Naive thymus-derived CD8-positive, alpha-beta T cell (primary cell): ENCODE measurements around the gene SCGB2A2. TPM values are rescaled to one million over a fixed set of nuclear protein-coding genes. Genes with fewer than 3 reads are reported as not detected.
A peak's percentile ranks its signal among the peaks of the same experiment; 100 is the strongest.

Experiments used
- ATAC-seq, 2 donors: fragments of 150-1000 bp; cut with Tn5 transposase in 1 of 2; sonication (Bioruptor Pico), chemical (Tn5 transposase) in 1 of 2; 1 replicate in 1 of 2; 2 replicates in 1 of 2; pipeline ENCODE4 v1.10.0; 2021; ENCODE audit warnings: mild to moderate bottlenecking in 2 of 2, moderate library complexity in 2 of 2
- POLR2A ChIA-PET: fragments of 350-600 bp; sonication (Branson Sonifier 250); formaldehyde crosslinking; loops from one replicate; lab custom pipeline; 2021; ENCODE audit warnings: antibody characterized with exemption; lab: Charles Lee
- DNase-seq, 10 donors: peaks; one replicate each; pipeline versions ENCODE4 v3.0.0 to v3.0.0-alpha.2; 2020 to 2022
- H3K27ac Mint-ChIP-seq, 10 donors: one replicate each; pipeline ENCODE4 v1.8.0; 2020 to 2022; ENCODE audit warnings: mild to moderate bottlenecking in 10 of 10, mixed read lengths in 10 of 10, moderate library complexity in 4 of 10, inconsistent platforms in 1 of 10
- H3K27me3 Mint-ChIP-seq, 5 donors: one replicate each; pipeline ENCODE4 v1.8.0; 2021 to 2022; ENCODE audit warnings: mixed read lengths in 5 of 5
- H3K36me3 Mint-ChIP-seq, 3 donors: one replicate each; pipeline ENCODE4 v1.8.0; 2020 to 2022; ENCODE audit warnings: mixed read lengths in 3 of 3, mild to moderate bottlenecking in 2 of 3, inconsistent platforms in 1 of 3
- H3K4me1 Mint-ChIP-seq, 4 donors: one replicate each; pipeline ENCODE4 v1.8.0; 2021 to 2022; ENCODE audit warnings: mixed read lengths in 4 of 4
- H3K4me3 Mint-ChIP-seq, 10 donors: one replicate each; pipeline ENCODE4 v1.8.0; 2020 to 2022; ENCODE audit warnings: mild to moderate bottlenecking in 10 of 10, mixed read lengths in 10 of 10, moderate library complexity in 6 of 10, inconsistent platforms in 1 of 10
- H3K9me3 Mint-ChIP-seq, 9 donors: one replicate each; pipeline ENCODE4 v1.8.0; 2020 to 2022; ENCODE audit warnings: mixed read lengths in 9 of 9, mild to moderate bottlenecking in 3 of 9, inconsistent platforms in 1 of 9, moderate library complexity in 1 of 9
- polyA plus RNA-seq, 3 donors: library from polyadenylated mRNA; unstranded; fragments of 300-500 nt; fragmentation: Illumina TruSeq; gene quantifications; one replicate each; pipeline ENCODE4 v1.2.3, GENCODE V29; 2021
- total RNA-seq, 8 experiments: library from RNA in 2 of 8; stranded (reverse) in 2 of 8; gene quantifications; one replicate each; pipeline ENCODE4 v1.2.3 and lab custom pipeline; 2021 to 2026

Gene SCGB2A2
- not detected for total RNA-seq
- polyA plus RNA-seq: not detected
- total RNA-seq (lab: John Stamatoyannopoulos, UW): 0 reads per million in 6 experiments

DNA sequence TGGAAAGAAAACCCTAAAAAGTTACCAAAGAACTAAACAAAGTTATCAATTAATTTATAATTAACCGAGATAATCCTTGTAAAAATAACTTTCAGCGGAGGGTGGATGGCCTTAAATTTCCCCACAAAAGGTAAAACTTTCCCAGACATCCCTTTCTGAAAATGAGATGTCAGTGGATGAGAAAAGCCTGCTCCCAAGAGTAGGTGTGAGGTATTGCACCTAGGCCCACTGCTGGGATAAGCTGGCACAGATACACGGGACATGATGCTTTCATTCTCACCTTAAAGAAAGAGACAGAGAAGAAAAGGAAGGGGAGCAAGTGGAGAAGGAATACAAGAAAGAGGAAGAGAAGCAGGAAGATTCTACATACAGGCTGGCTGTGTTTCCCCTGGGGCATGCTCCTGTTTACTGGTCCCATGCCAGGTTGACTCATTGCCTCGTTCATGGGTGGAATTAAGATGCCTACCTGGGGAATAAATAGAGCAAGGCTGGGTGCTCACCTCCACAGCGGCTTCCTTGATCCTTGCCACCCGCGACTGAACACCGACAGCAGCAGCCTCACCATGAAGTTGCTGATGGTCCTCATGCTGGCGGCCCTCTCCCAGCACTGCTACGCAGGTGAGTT, at the start of gene SCGB2A2:
Gene SCGB2A2, plus strand, starts transcription at position 505 of the 625 bp plus-strand sequence. Its CDS starts 59 bp downstream, at position 564.
- no peak within 1 kb of the TSS for H3K4me3 Mint-ChIP-seq
- H3K9me3 Mint-ChIP-seq: no peaks in the 10 kb centered on the region
- H3K4me1 Mint-ChIP-seq: no peaks in the 10 kb centered on the region
- peaks cover 7 to 24% (median 19%) of the 10 kb centered on the region in 5 donors for H3K27me3 Mint-ChIP-seq
- POLR2A ChIA-PET: no interaction called here
- H3K27ac Mint-ChIP-seq: no peak within 1 kb of the TSS
- ATAC-seq: no peak
- no peaks in the 10 kb centered on the region for H3K36me3 Mint-ChIP-seq
- DNase-seq: no peak

DNA sequence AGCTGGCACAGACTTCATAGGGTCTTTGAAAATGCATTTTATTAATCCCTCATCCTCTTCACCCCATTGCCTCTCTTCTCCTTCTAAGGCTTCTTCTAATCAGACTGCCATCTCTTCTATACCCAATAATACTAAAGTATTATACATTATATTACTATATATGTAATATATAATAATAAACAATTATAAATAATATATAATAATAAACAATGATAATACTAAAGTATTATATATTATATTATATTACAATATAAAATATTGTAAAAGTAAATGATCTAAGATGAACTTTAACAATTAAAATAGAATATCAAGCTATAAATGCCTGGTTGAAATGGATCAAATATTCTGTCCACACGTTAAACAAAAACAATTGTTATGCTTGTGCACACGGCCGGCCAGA, 48.5 kb upstream of the SCGB2A2 start:
- Mint-ChIP-seq H3K27me3 (peaks cover 0 to 18% (median 8%) of the 10 kb centered on the region in 5 donors), H3K4me3 (no peak overlapping the region), H3K27ac (no peak overlapping the region), H3K9me3 (peaks cover 4 to 58% (median 40%) of the 10 kb centered on the region in 9 donors), H3K4me1 (no peaks in the 10 kb centered on the region), H3K36me3 (peaks cover 0 to 29% (median 9%) of the 10 kb centered on the region in 3 donors)
- DNase-seq (no peak), ATAC-seq (no peak)
- POLR2A ChIA-PET: no interaction called here

DNA sequence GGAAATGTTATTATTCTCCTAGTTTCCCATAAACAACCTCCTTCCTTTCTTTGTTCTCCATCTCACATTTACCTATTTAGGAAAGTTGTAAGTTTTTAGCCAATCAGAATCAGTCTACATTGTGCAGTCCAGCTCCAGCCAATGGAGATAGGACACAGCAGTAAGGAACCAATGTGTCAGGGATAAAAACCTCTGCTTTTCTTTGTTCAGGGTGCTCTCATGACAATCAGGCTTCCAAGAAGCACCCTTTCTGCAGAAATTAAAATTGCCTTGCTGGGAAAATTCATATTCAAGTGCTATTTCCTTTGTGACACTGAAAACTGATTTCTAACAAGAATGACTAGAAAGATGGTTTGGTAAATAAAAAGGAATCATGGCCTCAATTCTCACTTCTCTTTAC, 46.9 kb upstream of the SCGB2A2 start:
- Mint-ChIP-seq H3K27me3 (peaks cover 0 to 7% (median 2%) of the 10 kb centered on the region in 5 donors), H3K9me3 (peaks cover 4 to 58% (median 40%) of the 10 kb centered on the region in 9 donors), H3K4me1 (no peaks in the 10 kb centered on the region), H3K4me3 (no peak overlapping the region), H3K36me3 (peaks cover 0 to 29% (median 9%) of the 10 kb centered on the region in 3 donors), H3K27ac (no peak overlapping the region)
- DNase-seq (no peak), ATAC-seq (no peak)
- POLR2A ChIA-PET: no interaction called here

DNA sequence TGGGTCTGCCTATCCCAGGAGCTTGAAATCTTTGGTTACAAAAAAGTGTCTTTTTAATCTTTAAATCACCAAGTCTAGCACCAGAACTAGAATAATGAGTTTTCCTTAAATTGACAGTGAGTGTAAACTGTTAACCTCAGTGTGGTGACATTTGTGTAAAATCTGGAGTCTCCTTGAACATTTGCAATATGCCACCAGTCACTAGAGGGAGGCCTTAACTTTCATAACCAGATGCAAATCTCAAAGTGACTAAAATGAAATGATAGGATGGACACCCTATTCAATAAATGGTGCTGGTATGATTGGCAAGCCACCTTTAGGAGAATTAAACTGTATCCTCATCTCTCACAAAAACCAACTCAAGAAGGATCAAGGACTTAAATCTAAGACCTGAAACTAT, 36.2 kb upstream of the SCGB2A2 start:
- Mint-ChIP-seq H3K4me3 (no peak overlapping the region), H3K27ac (no peak overlapping the region), H3K4me1 (no peaks in the 10 kb centered on the region), H3K36me3 (no peaks in the 10 kb centered on the region), H3K9me3 (no peaks in the 10 kb centered on the region), H3K27me3 (peaks cover 26 to 49% (median 31%) of the 10 kb centered on the region in 5 donors)
- no peak for ATAC-seq
- DNase-seq: no peak
- POLR2A ChIA-PET: no interaction called here

DNA sequence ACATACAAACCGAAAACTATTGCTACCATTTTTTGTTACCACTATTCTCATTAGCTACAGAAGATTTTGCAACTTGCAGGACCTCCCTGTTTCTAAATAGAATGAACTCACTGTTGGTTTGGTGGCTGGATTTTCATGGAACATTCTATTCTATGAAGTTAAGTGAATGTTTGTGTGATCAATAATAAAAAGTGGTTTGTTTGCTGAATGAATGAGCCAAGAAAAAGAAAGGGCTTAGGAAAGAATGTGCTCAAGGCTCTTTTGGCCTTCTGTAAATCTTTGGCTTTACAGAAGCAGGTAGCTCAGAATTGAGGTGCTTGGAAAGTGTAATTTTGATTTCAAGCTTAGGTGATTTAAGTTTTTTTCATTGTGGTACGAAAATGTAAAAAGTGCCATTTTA, 33.8 kb upstream of the SCGB2A2 start:
- no peaks in the 10 kb centered on the region for H3K36me3 Mint-ChIP-seq
- DNase-seq (no peak), ATAC-seq (no peak)
- no peak overlapping the region for H3K27ac Mint-ChIP-seq
- POLR2A ChIA-PET: no interaction called here
- H3K4me1 Mint-ChIP-seq: no peaks in the 10 kb centered on the region
- H3K4me3 Mint-ChIP-seq: no peak overlapping the region
- H3K9me3 Mint-ChIP-seq: no peaks in the 10 kb centered on the region
- peaks cover 29 to 54% (median 39%) of the 10 kb centered on the region in 5 donors for H3K27me3 Mint-ChIP-seq

DNA sequence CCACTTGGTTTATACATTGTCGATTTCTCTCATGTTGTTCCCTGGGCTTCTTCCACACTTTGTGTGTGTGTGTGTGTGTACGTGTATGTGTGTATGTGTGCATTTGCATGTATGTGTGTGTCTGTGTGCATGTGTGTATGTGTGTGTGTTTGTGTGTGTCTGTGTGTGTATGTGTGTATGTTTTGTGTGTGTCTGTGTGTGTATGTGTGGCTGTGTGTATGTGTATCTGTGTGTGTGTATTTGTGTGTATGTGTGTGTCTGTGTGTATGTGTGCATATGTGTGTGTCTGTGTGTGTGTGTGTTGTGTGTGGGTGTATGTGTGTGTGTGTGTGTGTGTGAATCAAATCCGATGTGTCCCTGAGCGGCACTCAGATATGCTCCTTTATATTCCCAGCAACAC, 32.5 kb upstream of the SCGB2A2 start:
- Mint-ChIP-seq H3K27me3 (peaks cover 27 to 54% (median 36%) of the 10 kb centered on the region in 5 donors), H3K4me3 (no peak overlapping the region), H3K36me3 (no peaks in the 10 kb centered on the region), H3K9me3 (no peaks in the 10 kb centered on the region), H3K4me1 (no peaks in the 10 kb centered on the region), H3K27ac (no peak overlapping the region)
- ATAC-seq (no peak), DNase-seq (no peak)
- POLR2A ChIA-PET: interaction anchor here (0.7 kb wide), 1 partner anchor 783 kb away, joined by 5 read pairs; no protein-coding TSS in a partner anchor

DNA sequence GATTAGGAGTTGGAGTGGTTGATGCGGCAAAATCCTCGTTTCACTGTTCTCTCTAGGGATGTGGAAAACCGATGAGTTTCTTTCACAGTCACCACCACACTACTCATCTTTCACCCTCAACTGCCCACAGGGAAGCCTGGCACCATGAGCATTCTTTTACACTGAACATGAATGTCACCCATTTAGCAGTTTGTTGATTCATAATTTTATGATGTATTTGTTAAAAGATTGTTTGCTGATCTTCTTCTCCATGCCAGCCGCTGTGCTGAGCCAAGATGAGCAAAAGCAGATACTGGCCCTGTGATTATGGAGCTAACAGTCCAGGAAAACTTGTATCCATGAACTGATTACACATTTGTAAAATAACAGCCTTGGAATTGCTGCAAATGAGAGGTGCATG, 31.8 kb upstream of the SCGB2A2 start:
- no peaks in the 10 kb centered on the region for H3K36me3 Mint-ChIP-seq
- H3K4me3 Mint-ChIP-seq: no peak overlapping the region
- H3K27me3 Mint-ChIP-seq: peaks cover 29 to 54% (median 32%) of the 10 kb centered on the region in 5 donors
- no peaks in the 10 kb centered on the region for H3K9me3 Mint-ChIP-seq
- no peak overlapping the region for H3K27ac Mint-ChIP-seq
- POLR2A ChIA-PET: interaction anchor here (0.7 kb wide), 1 partner anchor 783 kb away, joined by 5 read pairs; no protein-coding TSS in a partner anchor
- DNase-seq (no peak), ATAC-seq (no peak)
- H3K4me1 Mint-ChIP-seq: no peaks in the 10 kb centered on the region

DNA sequence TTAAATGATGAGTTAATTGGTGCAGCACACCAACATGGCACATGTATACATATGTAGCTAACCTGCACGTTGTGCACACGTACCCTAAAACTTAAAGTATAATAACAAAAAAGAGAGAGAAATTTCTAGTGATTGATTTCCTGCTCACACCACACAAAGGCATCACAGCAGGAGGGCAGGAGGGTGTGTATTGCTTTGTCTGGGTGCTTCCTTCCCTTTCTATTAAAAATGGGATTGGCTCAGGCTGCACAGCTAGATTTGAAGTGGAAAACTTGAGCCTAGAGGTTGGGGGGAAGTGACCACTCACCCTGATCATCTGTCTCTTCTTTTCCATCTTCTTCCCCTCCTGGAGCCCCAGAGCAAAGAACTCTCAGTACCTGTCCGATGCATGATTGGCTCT, 28.9 kb upstream of the SCGB2A2 start:
- Mint-ChIP-seq H3K4me1 (no peaks in the 10 kb centered on the region), H3K9me3 (no peaks in the 10 kb centered on the region), H3K27ac (no peak overlapping the region), H3K4me3 (no peak overlapping the region), H3K36me3 (no peaks in the 10 kb centered on the region), H3K27me3 (peaks cover 18 to 64% (median 25%) of the 10 kb centered on the region in 5 donors)
- POLR2A ChIA-PET: no interaction called here
- DNase-seq (no peak), ATAC-seq (no peak)

DNA sequence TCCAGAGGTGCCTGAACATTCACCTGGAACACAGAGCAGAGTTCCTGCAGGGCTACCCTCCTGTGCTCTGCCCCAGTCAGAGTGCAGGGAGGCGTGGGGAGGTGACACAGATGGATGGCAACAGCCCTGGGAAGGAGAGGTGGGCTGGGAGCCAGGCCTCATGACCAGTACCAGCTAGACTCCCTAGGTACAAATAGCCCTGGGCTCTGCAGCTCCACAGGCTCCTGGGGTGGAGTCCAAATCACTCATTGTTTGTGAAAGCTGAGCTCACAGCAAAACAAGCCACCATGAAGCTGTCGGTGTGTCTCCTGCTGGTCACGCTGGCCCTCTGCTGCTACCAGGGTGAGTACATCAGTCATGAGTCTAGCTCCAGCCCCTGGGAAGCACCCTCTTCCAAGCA, 27.9 kb upstream of the SCGB2A2 start, which contains the start of gene SCGB1D2:
Gene SCGB1D2, plus strand, starts transcription at position 219 of the 400 bp plus-strand sequence. Its CDS starts 69 bp downstream, at position 288.
- peaks cover 22 to 73% (median 32%) of the 10 kb centered on the region in 5 donors for H3K27me3 Mint-ChIP-seq
- peak within 1 kb of the TSS in 1 of 10 donors; percentile 71 for H3K27ac Mint-ChIP-seq
- DNase-seq (no peak), ATAC-seq (no peak)
- H3K4me3 Mint-ChIP-seq: no peak within 1 kb of the TSS
- no peaks in the 10 kb centered on the region for H3K36me3 Mint-ChIP-seq
- POLR2A ChIA-PET: no interaction called here
- no peaks in the 10 kb centered on the region for H3K9me3 Mint-ChIP-seq
- H3K4me1 Mint-ChIP-seq: no peaks in the 10 kb centered on the region

DNA sequence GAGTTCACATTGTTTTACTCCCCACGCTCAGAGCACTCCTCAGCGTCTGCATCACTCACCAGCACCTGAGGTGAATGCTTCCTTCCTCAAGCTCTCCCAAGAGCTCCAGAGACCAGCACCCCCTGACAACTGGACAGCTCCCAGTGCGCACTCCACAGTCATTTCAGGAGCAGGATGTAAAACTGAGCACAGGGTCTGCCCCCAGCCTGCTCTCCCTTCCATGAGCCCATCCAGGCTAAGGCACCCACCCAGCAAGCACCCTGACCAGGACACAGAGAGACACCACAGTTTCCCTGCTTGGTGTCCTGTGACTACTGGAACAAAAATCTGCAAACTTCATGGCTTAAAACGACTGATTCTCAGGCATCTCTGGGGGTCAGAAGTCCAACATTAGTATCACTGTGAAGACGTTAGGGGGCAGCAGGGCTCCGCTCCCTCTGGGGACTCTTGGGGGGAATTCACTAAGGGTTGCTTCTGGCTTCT, 24.6 kb upstream of the SCGB2A2 start:
- H3K27me3 Mint-ChIP-seq: peaks cover 18 to 72% (median 38%) of the 10 kb centered on the region in 5 donors
- ATAC-seq: no peak

DNA sequence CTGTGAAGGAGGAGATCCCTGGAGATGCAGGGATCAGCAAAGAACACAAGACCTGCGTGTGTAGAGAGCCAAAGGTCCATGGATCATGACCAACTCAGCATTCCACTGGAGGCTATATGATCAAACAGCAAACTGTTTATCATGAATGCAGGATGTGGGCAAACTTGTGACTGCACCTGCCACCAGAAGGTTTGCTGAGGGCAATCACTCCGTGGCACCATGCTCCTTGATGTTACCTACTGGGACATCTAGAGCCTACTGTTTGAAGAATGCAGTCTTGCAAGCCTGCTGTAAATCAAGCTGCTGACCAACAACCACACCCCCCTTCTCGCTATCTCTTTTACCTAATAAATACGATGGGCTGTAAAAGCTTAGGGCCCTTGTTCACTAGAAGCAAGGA, 18.3 kb upstream of the SCGB2A2 start:
- no peaks in the 10 kb centered on the region for H3K4me1 Mint-ChIP-seq
- H3K27me3 Mint-ChIP-seq: peaks cover 5 to 36% (median 17%) of the 10 kb centered on the region in 5 donors
- ATAC-seq: no peak
- peaks cover 0 to 62% (median 31%) of the 10 kb centered on the region in 3 donors for H3K36me3 Mint-ChIP-seq
- H3K4me3 Mint-ChIP-seq: no peak overlapping the region
- POLR2A ChIA-PET: no interaction called here
- DNase-seq: no peak
- H3K27ac Mint-ChIP-seq: no peak overlapping the region
- H3K9me3 Mint-ChIP-seq: peaks cover 23 to 68% (median 43%) of the 10 kb centered on the region in 9 donors

More for the DNA sequence above, 24.6 kb upstream of the SCGB2A2 start:
- Mint-ChIP-seq H3K9me3 (peaks cover 9 to 14% (median 12%) of the 10 kb centered on the region in 9 donors), H3K36me3 (peaks cover 0 to 12% (median 11%) of the 10 kb centered on the region in 3 donors), H3K27ac (no peak overlapping the region), H3K4me3 (no peak overlapping the region), H3K4me1 (no peaks in the 10 kb centered on the region)
- POLR2A ChIA-PET: no interaction called here
- no peak for DNase-seq

DNA sequence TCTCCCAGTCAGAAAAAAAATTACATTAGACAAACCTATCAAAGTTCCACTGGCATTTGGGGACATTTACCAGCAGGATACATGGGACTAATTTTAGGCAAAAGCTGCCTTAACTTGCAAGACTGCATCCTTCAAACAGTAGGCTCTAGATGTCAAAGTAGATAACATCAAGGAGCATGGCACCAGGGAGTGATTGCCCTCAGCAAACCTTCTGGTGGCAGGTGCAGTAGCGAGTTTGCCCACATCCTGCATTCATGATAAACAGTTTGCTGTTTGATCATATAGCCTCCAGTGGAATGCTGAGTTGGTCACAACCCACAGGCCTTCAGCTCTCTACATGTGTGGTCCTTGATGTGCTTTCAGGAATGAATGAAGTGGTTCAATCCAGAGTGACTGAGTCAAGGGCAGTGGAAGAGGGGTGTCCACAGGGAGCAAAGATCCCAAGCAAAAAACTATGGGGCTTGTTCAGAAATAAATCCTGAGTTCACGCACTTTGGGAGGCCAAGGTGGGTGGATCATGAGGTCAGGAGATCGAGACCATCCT, 15.9 kb upstream of the SCGB2A2 start:
- Mint-ChIP-seq H3K27ac (no peak overlapping the region), H3K27me3 (peaks cover 7 to 30% (median 14%) of the 10 kb centered on the region in 5 donors), H3K4me3 (no peak overlapping the region), H3K36me3 (peaks cover 0 to 62% (median 29%) of the 10 kb centered on the region in 3 donors), H3K9me3 (peaks cover 22 to 65% (median 43%) of the 10 kb centered on the region in 9 donors), H3K4me1 (no peaks in the 10 kb centered on the region)
- no peak for ATAC-seq
- POLR2A ChIA-PET: interaction anchor here (0.7 kb wide), 1 partner anchor 97 kb away, joined by 3 read pairs; no protein-coding TSS in a partner anchor
- DNase-seq: no peak

DNA sequence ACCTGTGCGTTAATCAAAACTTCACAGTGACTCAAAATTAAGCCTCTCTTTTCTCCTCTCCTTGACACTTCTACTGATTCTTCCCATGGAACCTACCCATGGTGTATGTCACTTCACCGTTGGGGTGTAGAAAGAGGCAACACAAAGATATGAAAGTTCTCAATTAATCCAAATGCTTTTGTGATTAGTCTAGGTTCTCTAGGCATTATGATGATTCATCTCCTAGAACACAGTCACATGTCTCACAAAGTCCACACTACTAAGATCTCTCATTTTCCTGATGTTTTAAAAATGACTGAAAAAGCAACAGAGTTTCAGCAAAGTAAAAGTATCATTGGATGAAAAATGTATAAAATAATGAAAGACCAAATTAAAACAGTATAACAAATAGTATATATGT, 13.7 kb upstream of the SCGB2A2 start:
- DNase-seq (no peak), ATAC-seq (no peak)
- Mint-ChIP-seq H3K9me3 (peaks cover under 1 to 44% (median 25%) of the 10 kb centered on the region in 9 donors), H3K27me3 (peaks cover 3 to 24% (median 5%) of the 10 kb centered on the region in 5 donors), H3K36me3 (peaks cover 0 to 40% (median 20%) of the 10 kb centered on the region in 3 donors), H3K27ac (no peak overlapping the region), H3K4me3 (no peak overlapping the region), H3K4me1 (no peaks in the 10 kb centered on the region)
- POLR2A ChIA-PET: no interaction called here
